KMS-11 (cell line): ENCODE measurements around the gene HS3ST5.
A peak's percentile ranks its signal among the peaks of the same experiment; 100 is the strongest.
"Not testable (repeated sequence)": the region's sequence is repeated elsewhere in the genome, so short reads cannot be mapped to it uniquely, and the experiment has no call there.

Source experiments
- H2AFZ ChIP-seq: fragments of 200-600 bp; sonication (generic); 2 replicates; pipeline ENCODE4 v1.6.1; 2016; ENCODE audit warnings: antibody characterized with exemption, mixed run types, low read depth
- H3K27ac ChIP-seq: fragments of 200-600 bp; sonication (generic); 2 replicates; pipeline ENCODE4 v1.6.1; 2016; ENCODE audit warnings: mild to moderate bottlenecking, mixed run types
- H3K27me3 ChIP-seq: fragments of 200-600 bp; sonication (generic); 2 replicates; pipeline ENCODE4 v1.6.1; 2017; ENCODE audit warnings: mild to moderate bottlenecking, low read depth, mixed run types, moderate library complexity; ENCODE audit not compliant: insufficient read depth
- H3K36me3 ChIP-seq: fragments of 200-600 bp; sonication (generic); 2 replicates; pipeline ENCODE4 v1.6.1; 2017; ENCODE audit warnings: mild to moderate bottlenecking, mixed run types; ENCODE audit not compliant: insufficient read depth
- H3K4me1 ChIP-seq: fragments of 200-600 bp; sonication (generic); 2 replicates; pipeline ENCODE4 v1.6.1; 2016; ENCODE audit warnings: mild to moderate bottlenecking, low read depth, mixed run types; ENCODE audit not compliant: poor library complexity, severe bottlenecking
- H3K4me2 ChIP-seq: fragments of 200-600 bp; sonication (generic); 2 replicates; pipeline ENCODE4 v1.7.0; 2016; ENCODE audit warnings: mild to moderate bottlenecking, mixed run types
- H3K4me3 ChIP-seq: fragments of 200-600 bp; sonication (generic); IDR thresholded peaks from 2 replicates; pipeline ENCODE4 v1.6.1; 2017; ENCODE audit warnings: low read depth, low read length, mixed read lengths; ENCODE audit not compliant: insufficient read depth
- H3K79me2 ChIP-seq: fragments of 200-600 bp; sonication (generic); 2 replicates; pipeline ENCODE4 v1.6.1; 2016; ENCODE audit warnings: low read depth, mixed run types; ENCODE audit not compliant: insufficient read depth
- H3K9ac ChIP-seq: fragments of 200-600 bp; sonication (generic); 2 replicates; pipeline ENCODE4 v1.6.1; 2016; ENCODE audit warnings: mild to moderate bottlenecking, mixed run types
- H4K20me1 ChIP-seq: fragments of 200-600 bp; sonication (generic); 2 replicates; pipeline ENCODE4 v1.6.1; 2016; ENCODE audit warnings: mild to moderate bottlenecking, mixed run types; ENCODE audit not compliant: insufficient read depth
- TF ChIP-seq, protein P1 (sequence below): fragments of 200-600 bp; sonication (generic); conservative IDR thresholded peaks from 2 replicates; pipeline ENCODE4 v1.6.1; 2017; ENCODE audit warnings: low read depth, mild to moderate bottlenecking, antibody characterized with exemption, low read length, moderate library complexity, mixed read lengths

HS3ST5 gene

DNA sequence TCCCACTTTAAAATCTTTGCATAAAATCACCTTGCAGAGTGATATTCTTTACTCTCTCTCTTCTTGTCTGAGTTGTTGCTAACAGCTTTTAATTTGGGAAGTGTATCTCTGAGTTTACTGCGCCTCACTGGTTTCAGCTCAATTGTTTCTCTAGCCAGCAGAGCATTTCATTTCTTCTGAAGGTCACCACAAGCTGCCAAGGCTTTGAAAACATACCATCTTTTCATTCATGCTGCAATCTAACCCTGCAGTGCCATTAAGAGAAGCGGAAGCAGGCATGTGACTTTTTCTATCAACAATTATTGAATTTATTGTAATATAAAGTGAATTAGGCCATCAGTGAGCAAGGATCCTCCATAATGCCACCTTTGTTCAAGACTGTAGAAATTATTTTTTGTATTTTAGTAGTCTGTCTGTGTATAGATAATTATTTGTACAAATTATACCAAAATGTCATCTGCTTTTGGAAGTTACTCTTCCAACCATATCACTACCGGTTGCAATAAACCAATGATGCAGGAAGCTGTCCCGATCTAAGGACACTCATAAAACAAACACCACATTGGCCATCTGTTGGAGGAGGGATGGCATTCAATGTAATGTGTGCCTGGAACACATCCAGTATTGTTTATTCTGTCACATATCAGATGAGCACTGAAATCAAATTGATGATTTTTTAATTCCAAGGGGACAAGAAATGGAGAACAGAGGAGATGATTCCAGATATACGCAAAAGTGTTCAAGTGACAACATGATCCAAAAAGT is 26.8 kb downstream of the HS3ST5 start:
- Histone ChIP-seq H3K9ac (peak overlapping the region; percentile 43; the same call in 1 of the 2 replicates), H3K36me3 (no peaks in the 10 kb centered on the region; the same call in 1 of the 2 replicates), H3K27ac (peak overlapping the region; percentile 77), H2AFZ (peak overlapping the region; percentile 17; the same call in 1 of the 2 replicates), H3K79me2 (no peaks in the 10 kb centered on the region), H4K20me1 (no peaks in the 10 kb centered on the region), H3K4me3 (no peak overlapping the region), H3K4me1 (peaks cover 62% of the 10 kb centered on the region), H3K27me3 (no peaks in the 10 kb centered on the region), H3K4me2 (peak overlapping the region; percentile 81)
- TF ChIP-seq, protein P1, sequence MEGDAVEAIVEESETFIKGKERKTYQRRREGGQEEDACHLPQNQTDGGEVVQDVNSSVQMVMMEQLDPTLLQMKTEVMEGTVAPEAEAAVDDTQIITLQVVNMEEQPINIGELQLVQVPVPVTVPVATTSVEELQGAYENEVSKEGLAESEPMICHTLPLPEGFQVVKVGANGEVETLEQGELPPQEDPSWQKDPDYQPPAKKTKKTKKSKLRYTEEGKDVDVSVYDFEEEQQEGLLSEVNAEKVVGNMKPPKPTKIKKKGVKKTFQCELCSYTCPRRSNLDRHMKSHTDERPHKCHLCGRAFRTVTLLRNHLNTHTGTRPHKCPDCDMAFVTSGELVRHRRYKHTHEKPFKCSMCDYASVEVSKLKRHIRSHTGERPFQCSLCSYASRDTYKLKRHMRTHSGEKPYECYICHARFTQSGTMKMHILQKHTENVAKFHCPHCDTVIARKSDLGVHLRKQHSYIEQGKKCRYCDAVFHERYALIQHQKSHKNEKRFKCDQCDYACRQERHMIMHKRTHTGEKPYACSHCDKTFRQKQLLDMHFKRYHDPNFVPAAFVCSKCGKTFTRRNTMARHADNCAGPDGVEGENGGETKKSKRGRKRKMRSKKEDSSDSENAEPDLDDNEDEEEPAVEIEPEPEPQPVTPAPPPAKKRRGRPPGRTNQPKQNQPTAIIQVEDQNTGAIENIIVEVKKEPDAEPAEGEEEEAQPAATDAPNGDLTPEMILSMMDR: no peak

DNA sequence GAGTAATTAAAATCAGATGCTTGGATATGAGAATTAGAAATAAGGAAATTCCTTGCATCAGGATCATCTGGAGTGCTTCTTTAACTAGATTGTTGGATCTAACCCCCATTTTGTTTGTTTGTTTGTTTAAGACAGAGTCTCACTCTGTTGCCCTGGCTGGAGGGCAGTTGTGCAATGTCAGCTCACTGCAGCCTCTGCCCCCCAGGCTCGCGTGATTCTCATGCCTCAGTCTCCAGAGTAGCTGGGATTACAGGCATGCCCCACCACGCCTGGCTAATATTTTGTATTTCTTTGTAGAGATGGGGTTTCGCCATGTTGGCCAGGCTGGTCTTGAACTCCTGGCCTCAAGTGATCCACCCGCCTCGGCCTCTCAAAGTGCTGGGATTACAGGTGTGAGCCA is 29.0 kb downstream of the HS3ST5 start:
- not testable (repeated sequence) for H3K36me3 ChIP-seq, H2AFZ ChIP-seq, H3K27me3 ChIP-seq, H3K4me3 ChIP-seq, H4K20me1 ChIP-seq, H3K9ac ChIP-seq, H3K79me2 ChIP-seq
- Histone ChIP-seq H3K27ac (peak overlapping the region; percentile 77; the same call in 1 of the 2 replicates), H3K4me2 (peak overlapping the region; percentile 81), H3K4me1 (peaks cover 62% of the 10 kb centered on the region)

DNA sequence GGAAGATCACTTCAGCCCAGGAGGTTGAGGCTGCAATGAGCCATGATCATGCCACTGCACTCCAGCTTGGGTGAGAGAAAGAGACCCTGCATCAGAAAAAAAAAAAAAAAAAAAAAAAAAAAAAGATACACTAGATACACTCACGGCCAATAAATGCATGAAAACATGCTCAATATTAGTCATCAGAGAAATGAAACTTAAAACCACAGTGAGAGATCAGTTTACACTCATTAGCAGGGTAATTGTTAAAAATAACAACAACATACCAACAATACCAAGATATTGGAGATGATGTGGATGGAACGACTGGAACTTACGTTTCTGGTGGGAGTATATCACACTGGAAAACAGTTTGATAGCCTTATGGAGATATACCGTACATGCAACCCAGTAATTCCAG is 29.9 kb downstream of the HS3ST5 start:
- H3K9ac ChIP-seq: no peak overlapping the region; the same call in 1 of the 2 replicates

DNA sequence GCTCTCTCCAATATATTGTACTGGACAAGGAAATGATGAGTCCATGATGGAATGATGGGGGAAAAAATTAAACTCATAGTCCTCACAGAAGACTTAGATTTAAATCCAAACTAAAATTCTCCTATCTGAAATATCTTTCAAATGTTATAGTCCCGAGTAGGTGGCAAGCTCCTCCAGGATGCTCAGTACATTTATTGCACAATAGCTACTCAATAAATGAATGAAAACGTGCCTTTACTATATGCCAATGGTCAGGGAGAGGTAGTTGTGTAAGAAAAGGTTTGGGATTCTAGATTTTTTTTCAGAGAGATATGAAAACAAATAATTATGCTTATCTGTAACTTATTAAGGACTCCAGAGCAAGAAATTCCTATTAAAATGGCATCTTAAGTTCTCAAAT is 32.8 kb downstream of the HS3ST5 start:
- no peak overlapping the region for H3K27ac ChIP-seq
- H3K4me3 ChIP-seq: no peak overlapping the region
- H3K36me3 ChIP-seq: no peaks in the 10 kb centered on the region; the same call in 1 of the 2 replicates
- no peaks in the 10 kb centered on the region for H4K20me1 ChIP-seq
- peaks cover 42% of the 10 kb centered on the region for H3K4me1 ChIP-seq
- TF ChIP-seq, protein P1: no peak
- no peak overlapping the region for H3K9ac ChIP-seq
- H2AFZ ChIP-seq: no peak overlapping the region
- H3K27me3 ChIP-seq: no peaks in the 10 kb centered on the region
- no peaks in the 10 kb centered on the region for H3K79me2 ChIP-seq
- H3K4me2 ChIP-seq: no peak overlapping the region

More for the DNA sequence above, 29.9 kb downstream of the HS3ST5 start:
- no peaks in the 10 kb centered on the region for H4K20me1 ChIP-seq
- H3K79me2 ChIP-seq: no peaks in the 10 kb centered on the region
- TF ChIP-seq, protein P1: no peak
- peak overlapping the region; percentile 52; the same call in 1 of the 2 replicates for H3K27ac ChIP-seq
- no peaks in the 10 kb centered on the region for H3K27me3 ChIP-seq
- no peak overlapping the region for H3K4me3 ChIP-seq
- peak overlapping the region; percentile 22; the same call in 1 of the 2 replicates for H2AFZ ChIP-seq
- peak overlapping the region; percentile 63 for H3K4me2 ChIP-seq
- H3K4me1 ChIP-seq: peaks cover 62% of the 10 kb centered on the region
- no peaks in the 10 kb centered on the region; the same call in 1 of the 2 replicates for H3K36me3 ChIP-seq
